DMS53 (cell line): Measurements from ENCODE around the gene PROC.
A peak's percentile ranks its signal among the peaks of the same experiment; 100 is the strongest.

Experiments used
- DNase-seq: peaks from one replicate; lab custom pipeline; 2025; lab: John Stamatoyannopoulos, UW

Gene PROC

GRCh38 chr2:127418300-127419111 lies at the start of gene PROC:
TSS of gene PROC (plus strand) at chr2:127418427. CDS start at chr2:127419943, 1,516 bp downstream.
- DNase-seq: peak; percentile 58

- no peak for DNase-seq
These were observed 48.2 kb upstream of the PROC start for GRCh38 chr2:127370010-127370409.

DNA sequence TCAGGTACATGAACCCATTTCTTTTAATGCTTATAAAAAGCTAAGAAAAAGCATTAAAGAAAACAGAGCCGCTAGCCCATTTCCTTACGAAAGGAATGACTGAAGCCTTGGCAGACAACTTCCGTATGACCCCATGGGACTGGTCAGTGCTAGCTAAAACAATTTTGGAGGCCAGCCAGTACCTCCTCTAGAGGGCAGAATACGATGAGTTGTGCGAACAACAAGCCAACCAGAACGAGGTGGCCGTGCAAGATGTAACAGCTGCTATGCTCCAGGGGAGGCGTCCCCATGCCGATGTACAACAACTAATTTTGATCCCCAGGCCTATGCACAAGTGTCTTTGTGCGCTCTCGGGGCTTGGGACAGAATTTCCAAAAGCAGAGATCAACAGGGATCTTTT lies 47.2 kb upstream of the PROC start:
- no peak for DNase-seq

- DNase-seq: no peak
These were observed 44.7 kb upstream of the PROC start for GRCh38 chr2:127373362-127374083.

- DNase-seq: no peak
These were observed 42.0 kb upstream of the PROC start for GRCh38 chr2:127376257-127376656.

GRCh38 chr2:127377262-127377661 lies 41.0 kb upstream of the PROC start:
- no peak for DNase-seq

DNA sequence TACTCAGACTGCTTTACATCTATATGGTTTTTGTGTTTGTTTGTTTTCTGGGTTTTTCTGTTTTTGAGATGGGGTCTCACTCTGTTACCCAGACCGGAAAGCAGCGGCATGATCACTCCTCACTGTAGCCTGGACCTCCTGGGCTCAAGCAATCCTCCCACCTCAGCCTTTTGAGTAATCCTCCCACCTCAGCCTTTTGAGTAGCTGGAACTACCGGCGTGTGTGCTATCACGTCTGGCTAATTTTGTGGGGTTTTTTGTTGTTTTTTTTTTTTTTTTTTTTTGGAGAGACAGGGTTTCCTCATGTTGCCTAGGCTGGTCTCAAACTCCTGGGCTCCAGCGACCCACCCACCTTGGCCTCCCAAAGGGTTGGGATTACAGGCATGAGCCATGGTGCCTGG lies 39.5 kb upstream of the PROC start:
- DNase-seq: no peak

DNA sequence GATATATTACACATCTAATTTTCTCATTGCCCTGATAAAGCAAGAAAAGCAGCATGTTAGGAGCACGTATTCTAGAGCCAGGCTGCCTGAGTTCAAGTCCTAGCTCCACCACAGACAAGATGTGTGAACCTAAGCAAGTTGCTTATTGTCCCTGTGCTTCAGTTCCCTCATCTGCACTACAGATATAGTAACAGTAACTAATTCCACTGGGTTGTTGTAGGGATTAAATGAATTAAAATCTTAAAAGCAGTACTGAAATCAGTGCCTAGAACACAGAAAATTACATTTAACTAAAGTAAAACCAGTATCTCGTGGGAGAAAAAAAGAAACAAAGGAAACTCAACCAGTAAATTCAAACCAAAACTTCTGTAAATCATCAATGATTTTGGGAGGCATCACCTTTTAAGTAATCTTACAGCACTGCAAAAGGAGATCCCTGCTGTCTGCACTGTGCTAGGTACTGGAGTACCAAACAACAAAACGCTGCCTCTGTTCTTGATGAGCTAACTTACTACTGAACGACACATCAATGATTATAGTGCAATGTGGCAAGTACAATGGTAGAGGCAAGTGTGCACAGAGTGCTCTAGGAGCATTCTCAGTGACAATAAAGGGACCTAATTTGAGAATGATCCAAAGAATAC lies 38.4 kb upstream of the PROC start:
- no peak for DNase-seq

DNA sequence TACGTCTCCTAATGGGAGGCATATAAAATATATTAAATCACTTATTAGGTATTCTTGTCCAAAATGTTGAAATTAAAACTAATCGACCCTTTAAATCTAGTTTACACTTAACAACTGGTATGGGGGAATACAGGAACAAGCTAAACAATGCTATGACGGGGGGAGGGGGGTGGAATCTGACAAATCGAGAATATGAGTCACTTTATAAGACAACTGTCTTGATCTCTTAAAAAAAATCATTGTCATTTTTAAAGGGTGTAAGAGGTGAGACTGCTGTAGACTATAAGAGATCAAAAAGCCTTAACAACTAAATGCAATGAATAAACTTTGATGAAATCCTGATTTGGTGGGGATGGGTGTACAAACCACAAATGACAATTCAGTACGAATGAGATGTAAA lies 36.5 kb upstream of the PROC start:
- DNase-seq: no peak

DNA sequence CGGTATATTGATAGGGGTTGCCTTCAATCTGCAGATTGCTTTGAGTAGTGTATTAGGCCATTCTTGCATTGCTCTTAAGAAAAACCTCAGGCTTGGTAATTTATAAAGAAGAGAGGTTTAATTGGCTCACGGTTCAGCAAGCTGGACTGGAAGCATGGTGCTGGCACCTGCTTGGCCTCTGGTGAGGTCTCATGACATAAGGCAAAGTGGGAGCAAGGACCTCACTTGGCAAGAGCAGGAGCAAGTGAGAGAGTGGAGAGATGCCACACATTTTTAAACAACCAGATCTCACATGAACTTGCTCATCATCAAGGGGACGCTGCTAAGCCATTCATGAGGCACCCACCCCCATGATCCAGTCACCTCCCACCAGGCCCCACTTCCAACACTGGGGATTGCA lies 35.4 kb upstream of the PROC start:
- no peak for DNase-seq

GRCh38 chr2:127384529-127384928 lies 33.7 kb upstream of the PROC start:
- DNase-seq: no peak

DNA sequence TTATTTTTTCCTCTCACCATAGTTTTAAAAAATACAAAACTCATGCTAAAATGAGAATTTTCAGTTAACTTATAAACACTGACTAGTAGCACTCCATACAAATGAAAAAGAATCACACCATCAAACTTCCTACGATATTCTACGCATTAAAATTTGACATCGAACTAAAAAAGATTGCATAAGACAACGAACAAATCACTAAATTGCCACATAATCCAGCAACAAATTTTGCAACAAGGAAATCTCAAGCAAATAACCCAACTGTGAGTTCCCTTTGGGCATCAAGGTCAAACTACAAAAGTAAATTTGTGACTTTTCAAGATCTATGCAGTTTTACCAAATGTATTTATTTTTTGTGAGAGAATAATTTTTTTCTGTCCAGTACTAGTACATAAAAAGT lies 32.0 kb upstream of the PROC start:
- DNase-seq: no peak

DNA sequence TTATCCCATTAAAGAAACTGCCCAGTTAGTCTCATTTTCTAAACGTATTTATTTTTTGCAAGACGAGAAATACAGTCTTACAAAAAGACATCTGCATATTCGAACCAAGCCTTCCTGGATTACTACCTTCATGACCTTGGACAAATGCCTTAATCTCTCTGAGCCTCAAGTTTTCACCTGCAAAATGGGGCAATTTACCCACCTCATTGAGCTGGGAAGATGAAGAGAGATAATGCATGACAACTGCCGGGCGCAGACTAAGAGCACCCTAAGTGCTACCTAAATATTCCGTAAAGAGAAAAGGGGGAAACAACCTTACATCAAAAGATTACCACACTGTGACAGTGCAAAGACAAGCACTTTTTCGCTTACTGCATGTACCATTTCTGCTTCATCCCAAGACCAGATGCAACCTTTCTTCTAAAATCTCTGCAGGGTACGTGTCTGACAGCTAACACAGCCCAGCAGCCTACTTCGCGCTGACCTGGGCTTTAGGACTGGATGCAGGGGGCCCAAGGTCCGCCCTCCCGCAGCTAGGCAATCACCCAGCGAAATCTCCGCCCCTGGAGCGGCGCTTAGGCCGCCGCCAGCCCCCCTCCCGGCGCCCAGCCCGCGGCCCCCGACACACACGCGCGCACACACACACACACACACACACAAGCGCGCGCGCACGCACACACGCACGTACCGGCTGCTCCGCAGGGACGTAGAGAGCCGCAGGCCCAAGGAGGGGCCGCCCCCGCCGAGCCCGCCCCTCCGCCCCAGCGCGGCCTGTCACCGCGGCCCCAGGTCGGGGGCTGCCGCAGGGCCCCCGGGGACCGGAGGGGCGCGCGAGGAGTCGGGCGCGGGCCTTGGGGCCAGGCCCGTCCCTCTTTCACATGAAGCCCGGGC lies 31.2 kb upstream of the PROC start:
- peak; percentile 94 for DNase-seq

- DNase-seq: peak; percentile 98
These were observed 30.4 kb upstream of the PROC start, which contains the start of gene MAP3K2 for GRCh38 chr2:127387655-127388422. TSS of gene MAP3K2 (minus strand) at chr2:127387975. CDS start at chr2:127343129, 44,846 bp downstream.

DNA sequence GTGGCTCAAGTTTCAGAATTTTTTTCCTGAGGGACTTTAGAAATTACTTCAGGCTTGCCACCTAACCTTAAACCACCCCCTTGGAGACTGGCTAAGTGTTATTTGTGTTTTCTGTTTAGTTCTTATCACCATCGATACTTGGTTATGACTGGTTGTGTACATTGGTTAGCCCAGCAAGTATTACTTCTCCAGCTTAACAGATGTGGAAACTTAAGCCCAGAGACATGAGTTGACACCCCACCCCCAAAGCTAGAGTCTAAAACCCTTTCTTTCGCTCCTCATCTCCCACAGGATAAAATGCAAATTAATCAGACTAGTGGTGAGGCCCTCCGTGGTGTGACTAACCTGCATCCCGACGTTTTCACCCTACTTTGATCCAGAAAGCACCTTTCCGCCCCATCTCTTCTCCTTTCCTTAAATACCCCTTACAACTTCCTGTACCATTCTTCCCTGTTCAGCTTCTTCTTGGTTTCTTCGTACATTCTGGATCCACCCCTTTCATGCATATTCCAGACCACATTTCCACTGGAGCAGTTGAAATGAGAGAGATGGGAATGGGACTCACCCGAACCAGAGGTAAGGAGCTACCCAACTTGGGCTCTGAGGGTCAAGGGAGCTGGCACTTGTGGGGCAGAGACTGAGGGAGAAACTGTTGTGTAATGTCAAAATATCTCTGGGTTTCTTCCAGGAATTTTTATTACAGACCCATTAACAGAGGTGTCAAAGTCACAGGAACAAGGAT lies 29.6 kb upstream of the PROC start:
- DNase-seq: no peak

DNA sequence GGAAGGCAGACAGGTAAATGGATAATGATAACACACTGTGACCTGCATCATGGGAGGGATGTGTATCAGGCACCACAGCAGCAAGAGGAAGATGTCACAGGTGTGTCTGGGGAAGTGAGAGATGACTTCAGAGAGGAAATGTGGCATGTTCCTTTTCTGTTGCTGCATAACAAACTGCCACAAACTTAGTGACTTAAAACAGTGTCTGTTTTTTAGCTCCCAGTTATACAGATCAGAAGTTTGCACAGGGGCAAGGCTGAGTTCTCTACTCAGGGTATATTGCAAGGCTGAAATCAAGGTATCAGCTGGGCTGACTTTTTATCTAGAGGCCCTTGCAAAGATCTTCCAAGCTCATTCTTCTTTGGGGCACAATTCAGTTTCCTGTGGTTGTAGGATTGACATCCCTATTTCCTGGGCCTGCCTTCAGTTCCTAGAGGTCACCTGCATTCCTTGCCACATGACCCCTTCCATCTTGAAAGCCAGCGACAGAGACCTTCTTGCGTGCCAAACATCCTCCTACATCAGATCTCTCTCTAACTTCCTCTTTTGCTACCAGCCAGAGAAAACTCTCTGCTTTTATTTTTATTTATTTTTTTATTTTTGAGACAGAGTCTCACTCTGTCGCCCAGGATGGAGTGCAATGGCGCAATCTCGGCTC lies 28.3 kb upstream of the PROC start:
- no peak for DNase-seq

DNA sequence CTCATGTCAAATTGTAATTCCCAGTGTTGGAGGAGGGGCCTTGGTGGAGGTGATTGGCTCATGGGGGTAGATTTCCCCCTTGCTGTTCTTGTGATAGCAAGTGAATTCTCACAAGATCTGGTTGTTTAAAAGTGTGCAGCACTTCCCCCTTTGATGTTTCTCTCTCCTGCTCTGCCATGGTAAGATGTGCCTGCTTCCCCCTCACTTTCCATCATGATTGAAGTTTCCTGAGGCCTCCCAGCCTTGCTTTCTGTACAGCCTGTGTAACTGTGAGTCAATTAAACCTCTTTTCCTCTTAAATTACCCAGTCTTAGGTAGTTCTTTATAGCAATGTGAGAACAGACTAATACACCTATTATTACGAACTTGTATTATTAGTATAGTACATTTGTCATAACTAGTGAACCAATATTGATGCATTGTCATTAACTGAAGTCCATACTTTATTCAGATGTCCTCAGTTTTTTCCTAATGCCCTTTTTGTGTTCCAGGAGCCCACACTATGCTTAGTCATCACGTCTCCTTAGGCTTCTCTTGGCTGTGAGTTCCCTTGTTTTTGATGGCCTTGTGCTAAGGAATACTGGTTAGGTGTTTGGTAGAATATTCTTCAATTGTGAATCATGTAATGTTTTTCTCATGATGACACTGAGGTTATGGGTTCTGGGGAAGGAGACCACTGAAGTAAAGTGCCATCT lies 25.9 kb upstream of the PROC start:
- DNase-seq: peak; percentile 14

GRCh38 chr2:127392828-127393578 lies 25.2 kb upstream of the PROC start:
- peak; percentile 18 for DNase-seq
